GM19463 (cell line): Measurements from ENCODE around the gene FOXD3.

Experiments used
- ATAC-seq: cut with Tn5 transposase; IDR thresholded peaks from one replicate; pipeline ENCODE4 v1.9.1; 2021; ENCODE audit warnings: mild to moderate bottlenecking, moderate library complexity; ENCODE audit not compliant: unreplicated experiment

Gene FOXD3

GRCh38 chr1:63322114-63322943 lies at the start of gene FOXD3:
Gene FOXD3, plus strand, starts transcription at chr1:63322567. Its CDS starts 492 bp downstream, at chr1:63323059.
- ATAC-seq = no peak

GRCh38 chr1:63272811-63273210 lies 49.6 kb upstream of the FOXD3 start:
- no peak for ATAC-seq

DNA sequence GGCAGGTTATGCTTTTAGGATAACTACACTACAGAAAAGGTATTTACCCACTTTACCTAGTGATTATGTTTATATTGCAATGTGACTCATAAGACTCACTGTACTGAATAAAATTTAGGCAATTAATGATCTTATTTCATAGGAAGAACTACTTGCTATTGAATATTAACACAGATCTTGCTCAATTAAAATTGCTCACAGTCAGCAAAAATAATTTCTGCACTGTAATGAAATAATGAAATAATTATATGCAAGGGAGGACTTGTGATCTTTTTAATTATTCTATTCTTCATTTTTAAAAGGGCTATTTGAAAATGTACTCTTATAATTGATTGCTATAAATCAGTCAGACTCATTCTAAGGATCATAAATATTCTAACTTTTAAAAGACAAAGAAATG lies 48.0 kb upstream of the FOXD3 start:
- ATAC-seq = no peak

DNA sequence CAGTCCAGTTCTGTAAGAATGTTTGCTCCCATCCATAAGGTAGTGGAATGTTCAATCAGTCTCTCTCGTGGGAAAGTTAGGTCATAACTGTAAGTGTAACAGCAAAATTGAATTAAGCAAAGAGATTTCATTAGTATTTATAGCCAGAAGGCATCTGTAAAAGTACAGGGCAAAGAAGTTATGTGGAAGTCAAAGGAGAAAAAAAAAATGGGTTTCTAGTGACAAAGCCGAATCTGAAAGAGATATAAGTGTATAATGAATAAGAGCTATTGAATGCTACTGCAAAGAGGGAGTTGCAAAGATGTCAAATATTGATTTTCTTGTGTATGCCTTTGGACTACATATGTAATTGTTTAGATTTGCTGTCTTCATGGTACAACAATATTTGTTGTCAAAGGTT lies 47.4 kb upstream of the FOXD3 start:
- ATAC-seq = no peak

DNA sequence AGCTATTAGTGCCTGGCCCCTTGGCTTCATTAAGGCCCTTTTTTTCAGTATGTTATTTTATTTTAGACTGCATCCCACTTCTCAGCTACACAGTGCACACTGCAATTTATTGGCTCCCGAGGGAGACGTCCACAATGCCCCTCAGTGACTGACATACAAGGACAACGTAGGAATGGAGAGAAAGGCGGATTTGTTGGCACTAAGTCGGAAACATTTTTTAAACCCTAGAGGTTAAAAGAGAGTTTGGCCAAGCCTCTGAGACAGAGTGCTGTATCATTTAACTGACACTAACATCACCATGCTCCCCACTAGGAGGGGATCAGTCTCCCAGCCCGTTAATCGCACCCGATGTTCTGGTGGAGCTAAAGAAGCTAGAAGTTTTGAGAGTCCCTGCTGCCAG lies 45.7 kb upstream of the FOXD3 start:
- no peak for ATAC-seq

- ATAC-seq = no peak
Observed at GRCh38 chr1:63277195-63278192, 44.9 kb upstream of the FOXD3 start.

- no peak for ATAC-seq
Observed at GRCh38 chr1:63281753-63282152, 40.6 kb upstream of the FOXD3 start.

- ATAC-seq = no peak
Observed at GRCh38 chr1:63289135-63289534, 33.2 kb upstream of the FOXD3 start.

- ATAC-seq = no peak
Observed at GRCh38 chr1:63294803-63295594, 27.4 kb upstream of the FOXD3 start.

GRCh38 chr1:63304410-63304809 lies 18.0 kb upstream of the FOXD3 start:
- no peak for ATAC-seq

GRCh38 chr1:63305043-63305442 lies 17.3 kb upstream of the FOXD3 start:
- ATAC-seq = no peak

- no peak for ATAC-seq
Observed at GRCh38 chr1:63307196-63307794, 15.1 kb upstream of the FOXD3 start.

GRCh38 chr1:63316598-63316983 lies 5.8 kb upstream of the FOXD3 start:
- ATAC-seq = no peak

GRCh38 chr1:63316984-63317816 lies 5.2 kb upstream of the FOXD3 start:
- ATAC-seq = peak; percentile 82

DNA sequence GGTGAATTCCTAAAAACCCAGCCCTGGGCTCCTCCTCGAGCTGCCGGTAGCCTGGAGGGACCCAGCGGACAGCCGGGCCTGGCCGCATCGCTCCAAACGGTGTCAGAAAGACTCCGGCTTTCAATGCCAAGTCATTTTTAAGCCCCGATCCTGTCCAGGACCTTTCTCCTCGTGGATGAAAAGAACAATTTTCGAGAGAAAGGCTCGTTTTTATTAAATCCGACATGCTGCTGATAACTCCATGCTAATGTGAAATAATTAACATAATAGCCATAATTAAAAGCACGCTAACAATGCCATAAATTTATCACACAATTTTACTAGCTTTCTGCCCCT lies 4.6 kb upstream of the FOXD3 start:
- no peak for ATAC-seq

- no peak for ATAC-seq
Observed at GRCh38 chr1:63318201-63318979, 4.0 kb upstream of the FOXD3 start.

- ATAC-seq = no peak
Observed at GRCh38 chr1:63319046-63320021, 3.0 kb upstream of the FOXD3 start.
